ENCODE measurements around the gene B3GALT4.
"Not testable (repeated sequence)": the region's sequence is repeated elsewhere in the genome, so short reads cannot be mapped to it uniquely, and the experiment has no call there.

B3GALT4 gene

GRCh38 chr6:33276864-33277662 is at the start of gene B3GALT4:
Gene B3GALT4 (plus strand): TSS chr6:33277123. CDS start chr6:33277420, 297 bp downstream.
- peak; percentile 80 for DNase-seq

- no peak for DNase-seq
Observed at GRCh38 chr6:33235221-33235634, 41.7 kb upstream of the B3GALT4 start.

- DNase-seq, result no peak
Observed at GRCh38 chr6:33236328-33236727, 40.6 kb upstream of the B3GALT4 start.

- DNase-seq, result no peak
Observed at GRCh38 chr6:33236852-33237251, 40.1 kb upstream of the B3GALT4 start.

GRCh38 chr6:33237741-33238140 is 39.2 kb upstream of the B3GALT4 start:
- no peak for DNase-seq

GRCh38 chr6:33241968-33242367 is 35.0 kb upstream of the B3GALT4 start:
- DNase-seq, result no peak

GRCh38 chr6:33243476-33243875 is 33.4 kb upstream of the B3GALT4 start:
- DNase-seq, result no peak

- peak; percentile 89 for DNase-seq
Observed at GRCh38 chr6:33247977-33248642, 28.8 kb upstream of the B3GALT4 start.

- peak; percentile 69 for DNase-seq
Observed at GRCh38 chr6:33248643-33248931, 28.3 kb upstream of the B3GALT4 start.

- DNase-seq, result peak; percentile 100
Observed at GRCh38 chr6:33248932-33249731, 27.8 kb upstream of the B3GALT4 start.

GRCh38 chr6:33249732-33250630 is 26.9 kb upstream of the B3GALT4 start:
- DNase-seq, result peak; percentile 95

- no peak for DNase-seq
Observed at GRCh38 chr6:33250731-33251130, 26.2 kb upstream of the B3GALT4 start.

GRCh38 chr6:33251395-33252012 is 25.4 kb upstream of the B3GALT4 start:
- DNase-seq, result no peak

- peak; percentile 53 for DNase-seq
Observed at GRCh38 chr6:33252759-33253158, 24.2 kb upstream of the B3GALT4 start.

- no peak for DNase-seq
Observed at GRCh38 chr6:33254591-33254990, 22.3 kb upstream of the B3GALT4 start.

- DNase-seq, result no peak
Observed at GRCh38 chr6:33259032-33259431, 17.9 kb upstream of the B3GALT4 start.

GRCh38 chr6:33262490-33262889 is 14.4 kb upstream of the B3GALT4 start:
- DNase-seq, result not testable (repeated sequence)

GRCh38 chr6:33264015-33264414 is 12.9 kb upstream of the B3GALT4 start:
- no peak for DNase-seq

- DNase-seq, result no peak
Observed at GRCh38 chr6:33271117-33271467, 5.8 kb upstream of the B3GALT4 start.

GRCh38 chr6:33271468-33272274 is 5.3 kb upstream of the B3GALT4 start, which contains the start of the genes RPS18 and VPS52:
Gene RPS18 (plus strand): TSS chr6:33272075. CDS start chr6:33272120, 45 bp downstream.
Gene VPS52 (minus strand): TSS chr6:33271876. CDS start chr6:33271675, 201 bp downstream.
- peak; percentile 99 for DNase-seq

All from EL (cell line).